NCI-H460 (cell line): ENCODE data around the gene SERPINA3. TPM values are rescaled to one million over a fixed set of nuclear protein-coding genes. Genes with fewer than 3 reads are reported as not detected.
"Not testable (repeated sequence)": the region's sequence is repeated elsewhere in the genome, so short reads cannot be mapped to it uniquely, and the experiment has no call there.

Source experiments
- DNase-seq: peaks from one replicate; pipeline ENCODE4 v3.0.0-alpha.2; 2016; ENCODE audit warnings: low read depth; ENCODE audit errors: extremely low read depth
- total RNA-seq: library from RNA; depleted of rRNA; stranded (reverse); fragments of >200 nt; shearing (Covaris generic); gene quantifications from 2 replicates; pipeline ENCODE4 v1.2.3, GENCODE V29; 2014

Gene SERPINA3
- total RNA-seq, 1 experiment from 2014 or later: not detected

DNA sequence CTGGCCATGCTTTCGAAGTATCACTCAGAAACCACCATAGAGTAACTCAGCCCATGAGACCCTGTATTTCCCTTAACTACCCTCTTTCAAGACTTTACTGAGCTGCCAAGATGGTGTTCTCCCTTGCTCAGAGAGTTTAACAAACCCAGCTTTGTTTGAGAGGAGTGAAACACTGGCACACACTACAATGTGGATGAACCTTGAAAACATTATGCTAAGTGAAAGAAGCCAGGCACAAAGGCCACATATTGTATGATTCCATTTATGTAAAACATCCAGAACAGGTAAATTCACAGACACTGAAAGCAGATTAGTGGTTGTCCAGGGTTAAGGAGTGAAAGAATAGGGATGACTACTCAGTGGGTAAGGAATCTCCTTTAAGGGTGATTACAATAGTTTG lies 18.9 kb downstream of the SERPINA3 start:
- no peak for DNase-seq

DNA sequence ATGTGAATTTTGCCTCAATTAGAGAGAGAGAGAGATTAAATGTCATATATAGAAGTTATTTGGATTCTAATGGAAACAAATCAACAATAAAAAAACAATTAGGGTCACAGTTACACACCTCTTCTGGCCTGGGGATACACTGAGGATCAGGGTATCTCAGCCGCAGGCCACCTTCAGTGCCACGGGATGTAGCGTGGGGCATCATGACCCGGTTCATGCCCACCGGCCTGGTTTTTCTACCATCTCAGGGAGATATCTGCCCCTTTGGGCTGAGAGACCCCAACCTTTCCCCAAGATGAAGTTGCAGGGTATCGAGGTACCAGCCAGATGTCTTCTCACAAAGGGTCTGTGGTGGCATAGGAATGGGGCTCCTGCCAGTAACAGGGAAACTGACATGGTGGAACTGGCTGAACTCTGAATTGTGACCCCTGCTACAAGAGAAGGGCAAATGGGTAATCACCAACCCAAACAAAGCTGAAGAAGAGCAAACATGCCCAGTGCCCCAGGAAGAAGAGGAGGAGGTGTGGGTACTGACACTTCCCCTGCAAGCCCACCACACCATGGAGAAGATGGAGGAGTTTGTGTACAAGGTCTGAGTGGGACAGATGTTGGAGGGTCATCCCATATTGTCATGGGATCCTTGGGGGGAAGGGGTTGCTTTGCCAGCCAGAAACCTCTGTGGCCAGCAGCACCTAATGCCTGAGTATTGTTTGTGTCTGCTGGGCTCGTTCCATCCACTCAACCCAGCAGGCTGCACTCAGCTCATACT lies 19.5 kb downstream of the SERPINA3 start:
- DNase-seq: no peak

DNA sequence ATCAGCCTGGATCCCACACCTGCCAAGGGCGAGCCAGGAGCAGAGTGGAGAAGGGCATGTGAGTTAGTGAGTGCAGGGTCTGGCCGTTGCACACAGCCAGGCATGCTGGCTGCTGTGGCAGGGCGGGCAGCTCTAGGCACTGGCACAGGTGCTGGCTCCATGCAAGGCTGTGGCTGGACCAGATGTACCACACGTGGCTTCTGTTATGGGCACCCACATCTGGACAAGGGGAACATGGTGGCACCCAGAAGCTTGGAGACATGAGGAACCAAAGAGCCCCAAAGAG lies 20.1 kb downstream of the SERPINA3 start:
- no peak for DNase-seq

DNA sequence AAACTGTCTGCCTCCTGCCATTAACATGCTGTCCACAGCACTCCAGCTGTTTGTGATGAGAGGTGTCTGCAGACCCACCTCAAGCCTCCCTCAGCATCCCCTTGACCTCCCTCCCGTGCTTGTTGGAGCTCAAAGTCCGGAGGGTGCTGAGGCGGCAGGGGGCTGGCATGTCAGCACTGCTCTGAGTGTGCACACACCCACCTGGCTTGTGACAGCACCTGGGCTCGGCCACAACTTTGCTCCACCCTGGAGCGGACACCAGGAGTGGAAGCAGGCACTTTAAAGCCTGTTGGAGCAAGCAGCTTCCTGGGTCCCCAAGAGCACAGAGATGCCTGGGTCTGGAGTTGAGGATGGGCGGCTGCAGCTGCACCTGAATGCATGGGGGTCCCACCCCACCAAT lies 20.9 kb downstream of the SERPINA3 start:
- no peak for DNase-seq

DNA sequence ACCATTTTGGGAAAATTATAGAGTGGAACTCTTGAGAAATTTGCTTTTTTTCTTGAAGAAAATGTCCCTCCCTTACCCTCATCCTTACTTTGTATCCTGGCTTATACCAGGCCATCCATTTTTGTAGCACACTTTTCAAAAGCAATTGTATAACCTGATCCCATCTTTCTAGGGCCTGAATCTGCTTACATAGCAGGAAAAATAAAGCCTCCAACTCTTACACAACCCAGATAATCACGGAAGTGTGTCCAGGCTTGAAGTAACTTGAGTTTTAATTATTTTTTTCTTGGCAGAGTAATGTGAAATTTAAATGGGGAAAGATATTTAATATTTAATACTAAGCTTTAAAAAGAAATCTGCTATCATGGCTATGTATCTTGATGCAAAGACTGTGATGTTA lies 23.0 kb downstream of the SERPINA3 start:
- no peak for DNase-seq

DNA sequence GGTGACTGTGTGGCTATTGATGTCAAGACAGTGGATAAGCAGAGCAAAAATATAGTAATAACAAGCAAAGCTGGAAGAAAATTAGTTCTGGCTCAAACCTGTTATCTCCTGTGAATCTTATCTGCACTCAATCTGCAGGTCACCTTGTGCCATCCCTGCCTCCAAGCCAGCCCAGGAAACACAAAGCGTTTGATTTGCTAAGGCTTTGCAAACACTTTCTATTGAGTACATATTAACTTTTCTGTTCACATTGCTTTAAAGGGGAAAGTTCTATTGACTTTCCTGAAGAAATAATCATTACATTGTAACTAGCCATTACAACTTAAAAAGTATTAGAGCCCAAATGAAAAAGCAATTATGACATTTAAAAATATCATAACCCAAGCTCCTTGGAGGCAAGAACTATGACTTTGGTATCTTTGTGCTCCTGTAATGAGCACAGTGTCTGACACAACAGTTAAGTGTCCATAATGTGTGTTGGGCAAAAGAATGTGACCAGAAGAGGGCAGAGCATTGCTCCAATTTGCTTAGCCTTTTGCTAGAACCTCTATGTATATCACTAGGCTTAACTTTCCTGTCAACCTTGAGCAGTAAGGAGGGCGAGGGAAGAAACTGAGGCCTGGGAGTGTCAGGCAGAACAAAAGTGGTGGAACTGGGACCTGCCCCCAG lies 24.7 kb downstream of the SERPINA3 start:
- DNase-seq: no peak

DNA sequence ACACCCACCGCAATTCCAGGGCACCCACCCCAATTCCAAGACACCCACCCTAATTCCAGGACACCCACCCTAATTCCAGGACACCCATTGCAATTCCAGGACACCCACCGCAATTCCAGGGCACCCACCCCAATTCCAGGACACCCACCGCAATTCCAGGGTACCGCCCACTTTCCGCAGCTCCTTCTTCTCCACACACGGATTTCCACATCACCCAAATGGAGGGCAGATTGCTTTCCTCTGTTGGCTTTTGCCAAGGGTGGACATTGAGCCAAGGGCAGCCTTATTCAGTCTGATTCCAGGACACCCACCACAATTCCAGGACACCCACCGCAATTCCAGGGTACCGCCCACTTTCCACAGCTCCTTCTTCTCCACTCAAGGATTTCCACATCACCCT lies 25.6 kb downstream of the SERPINA3 start:
- not testable (repeated sequence) for DNase-seq

DNA sequence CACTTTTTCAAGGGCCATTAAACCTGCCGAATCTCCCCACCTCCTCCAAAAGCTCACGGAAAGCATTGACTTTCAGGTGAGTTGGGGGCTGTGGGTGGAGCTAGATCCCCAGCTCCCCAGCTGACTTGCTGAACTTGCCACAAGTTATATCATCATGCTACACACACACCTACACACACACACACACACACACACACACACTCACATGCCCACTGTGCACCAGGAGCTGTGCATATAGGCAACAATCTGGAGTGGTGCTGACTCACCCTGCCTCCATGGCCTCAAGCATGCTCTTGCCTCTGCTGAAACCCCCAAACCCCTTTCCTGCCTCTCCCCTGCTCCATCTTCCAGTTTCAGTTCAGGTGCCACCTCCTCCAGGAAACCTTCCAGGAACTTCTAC lies 26.1 kb downstream of the SERPINA3 start:
- no peak for DNase-seq

DNA sequence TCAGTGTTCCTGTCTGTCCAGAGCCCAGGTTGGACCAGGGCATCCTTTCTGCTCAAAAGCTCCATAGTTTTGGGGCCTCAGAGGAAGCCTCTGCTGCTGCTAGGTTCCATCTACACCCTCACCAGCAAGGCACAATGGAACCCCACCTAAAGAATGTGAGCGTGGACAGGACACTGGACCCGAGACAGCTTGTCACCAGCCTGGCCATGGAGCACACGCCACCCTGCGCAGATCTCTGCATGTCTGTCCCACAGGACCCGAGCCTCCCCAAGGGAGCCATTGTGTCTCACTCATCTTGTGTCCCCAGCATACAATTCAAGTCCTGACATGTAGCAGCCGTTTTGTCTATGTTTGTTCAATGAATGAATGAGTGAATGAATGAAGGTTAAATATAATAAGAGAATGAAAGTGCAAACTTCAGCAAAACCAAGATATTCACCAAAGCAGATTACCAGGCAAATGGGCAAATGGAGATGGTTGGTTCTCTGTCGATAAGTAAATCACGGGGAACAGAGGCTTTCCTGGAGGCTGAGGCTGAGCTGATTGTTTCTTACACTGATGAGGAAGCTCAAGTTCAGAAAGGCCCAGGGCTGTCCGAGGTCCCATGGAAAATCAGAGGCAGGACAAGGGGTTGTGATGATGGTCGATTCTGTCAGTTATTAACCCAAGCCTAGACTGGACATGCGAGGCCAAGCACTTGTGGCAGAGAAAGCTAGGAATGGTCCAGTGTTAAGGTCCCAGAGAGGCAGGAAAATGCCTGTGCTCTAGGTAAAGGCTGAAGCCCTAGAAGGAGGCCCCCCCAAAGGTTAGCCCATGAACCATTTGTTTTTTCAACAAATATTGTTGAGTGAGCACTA lies 27.0 kb downstream of the SERPINA3 start:
- no peak for DNase-seq

DNA sequence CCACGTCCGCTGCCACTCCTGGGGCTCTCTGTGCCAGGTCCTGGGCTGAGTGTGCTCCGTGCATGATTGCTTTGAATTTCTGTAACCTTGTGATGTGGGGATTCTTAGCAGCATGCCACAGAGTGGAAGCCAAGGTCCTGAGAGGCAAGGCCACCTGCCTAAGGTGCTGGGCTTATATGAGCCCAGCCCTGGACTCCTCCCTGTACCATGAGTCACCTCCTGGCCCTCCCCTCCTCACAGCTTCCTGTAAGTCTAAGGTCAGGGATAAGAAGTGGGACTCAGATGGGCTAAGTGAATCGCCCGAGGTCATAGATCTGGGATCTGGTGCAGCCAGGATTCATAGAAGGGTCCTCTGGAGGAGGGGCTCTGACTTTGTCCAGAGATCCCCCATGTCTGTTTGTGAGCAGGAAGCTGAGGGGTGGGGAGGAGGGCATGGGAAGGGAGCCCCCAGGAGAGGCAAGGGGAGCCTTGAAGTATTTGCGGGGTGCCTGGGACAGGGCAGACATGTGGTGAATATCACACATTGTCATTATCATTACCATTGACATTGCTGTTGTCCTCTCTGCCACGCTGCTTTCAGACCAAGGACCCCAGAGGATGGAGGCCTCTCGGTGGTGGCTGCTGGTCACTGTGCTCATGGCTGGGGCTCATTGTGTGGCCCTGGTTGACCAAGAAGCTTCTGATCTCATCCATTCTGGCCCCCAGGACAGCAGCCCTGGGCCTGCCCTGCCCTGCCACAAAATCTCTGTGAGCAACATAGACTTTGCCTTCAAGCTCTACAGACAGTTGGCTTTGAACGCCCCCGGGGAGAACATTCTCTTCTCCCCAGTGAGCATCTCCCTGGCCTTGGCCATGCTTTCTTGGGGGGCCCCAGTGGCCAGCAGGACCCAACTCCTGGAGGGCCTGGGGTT lies 28.8 kb downstream of the SERPINA3 start:
- no peak for DNase-seq

DNA sequence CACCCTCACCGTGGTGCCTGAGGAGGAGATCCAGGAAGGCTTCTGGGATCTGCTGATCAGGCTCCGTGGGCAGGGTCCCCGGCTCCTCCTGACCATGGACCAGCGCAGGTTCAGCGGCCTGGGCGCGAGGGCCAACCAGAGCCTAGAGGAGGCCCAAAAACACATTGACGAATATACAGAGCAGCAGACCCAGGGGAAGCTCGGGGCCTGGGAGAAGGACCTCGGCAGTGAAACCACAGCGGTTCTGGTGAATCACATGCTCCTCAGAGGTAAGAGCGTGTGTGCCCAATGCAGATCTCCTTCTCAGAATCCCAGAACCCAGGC lies 29.4 kb downstream of the SERPINA3 start:
- no peak for DNase-seq

DNA sequence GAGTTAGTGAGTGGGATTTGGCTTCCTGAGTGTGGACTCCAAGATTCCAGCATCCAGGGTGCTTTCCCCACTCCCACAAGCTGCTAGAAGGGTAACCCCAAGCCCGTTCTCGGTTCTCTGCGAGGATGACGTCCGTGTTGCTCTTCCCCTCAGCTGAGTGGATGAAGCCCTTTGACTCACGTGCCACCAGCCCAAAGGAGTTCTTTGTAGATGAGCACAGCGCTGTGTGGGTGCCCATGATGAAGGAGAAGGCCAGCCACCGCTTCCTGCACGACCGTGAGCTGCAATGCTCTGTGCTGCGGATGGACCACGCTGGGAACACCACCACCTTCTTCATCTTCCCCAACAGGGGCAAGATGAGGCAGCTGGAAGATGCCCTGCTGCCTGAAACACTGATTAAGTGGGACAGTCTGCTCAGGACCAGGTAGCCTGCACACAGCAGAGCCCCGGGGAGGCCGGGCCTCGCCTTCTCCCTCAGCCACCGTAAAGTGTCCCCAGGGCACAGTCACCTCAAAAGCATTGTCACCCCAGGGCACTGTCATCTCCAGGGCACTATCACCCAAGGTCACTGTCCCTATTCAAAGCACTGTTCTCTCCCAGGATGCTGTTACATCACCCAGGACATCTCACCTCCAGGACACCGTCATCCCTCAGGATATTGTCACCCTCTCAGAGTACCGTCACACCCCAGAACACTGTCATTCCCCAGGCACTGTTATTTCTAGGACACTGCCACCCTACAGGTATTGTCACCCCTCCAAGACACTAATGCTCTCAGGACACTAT lies 31.3 kb downstream of the SERPINA3 start:
- DNase-seq: no peak

DNA sequence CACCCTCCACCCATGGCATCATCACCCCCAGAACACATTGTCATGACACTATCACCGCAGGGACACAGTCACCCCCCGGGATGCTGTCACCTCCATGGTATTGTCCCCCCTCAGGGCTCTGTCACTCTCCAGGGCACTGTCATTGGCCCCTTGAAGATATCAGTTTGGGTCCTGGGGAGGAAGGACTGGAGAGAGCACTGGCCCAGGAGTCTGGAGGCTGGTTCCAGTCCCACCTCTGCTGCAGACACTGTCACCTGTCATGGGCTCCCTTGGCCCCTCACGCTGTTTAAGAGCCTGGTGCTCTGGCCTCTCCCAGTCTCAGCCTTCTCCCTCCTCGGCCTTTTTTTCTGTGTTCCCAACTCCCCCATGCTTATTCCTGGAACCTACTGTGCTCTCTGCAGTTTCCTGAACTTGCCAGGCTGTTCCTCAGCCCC lies 31.9 kb downstream of the SERPINA3 start:
- no peak for DNase-seq

DNA sequence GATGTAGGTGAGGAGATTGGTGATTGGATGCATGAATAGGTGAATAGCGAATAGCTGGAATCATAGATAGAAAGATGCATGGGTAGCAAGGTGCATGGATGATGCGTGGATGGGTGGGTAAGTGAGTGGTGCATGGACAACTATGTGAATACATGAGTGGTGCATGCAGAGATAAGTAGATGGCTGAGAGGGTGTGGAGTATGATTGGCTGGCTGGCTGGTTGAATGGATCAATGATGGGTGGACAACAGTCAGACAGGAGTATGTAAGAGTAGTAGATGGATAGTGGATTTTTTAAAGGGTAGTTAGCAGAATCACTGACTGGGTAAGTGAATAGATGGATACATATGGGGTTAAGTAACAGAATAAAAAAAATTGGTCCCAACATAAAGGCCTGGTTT lies 33.9 kb downstream of the SERPINA3 start:
- no peak for DNase-seq

DNA sequence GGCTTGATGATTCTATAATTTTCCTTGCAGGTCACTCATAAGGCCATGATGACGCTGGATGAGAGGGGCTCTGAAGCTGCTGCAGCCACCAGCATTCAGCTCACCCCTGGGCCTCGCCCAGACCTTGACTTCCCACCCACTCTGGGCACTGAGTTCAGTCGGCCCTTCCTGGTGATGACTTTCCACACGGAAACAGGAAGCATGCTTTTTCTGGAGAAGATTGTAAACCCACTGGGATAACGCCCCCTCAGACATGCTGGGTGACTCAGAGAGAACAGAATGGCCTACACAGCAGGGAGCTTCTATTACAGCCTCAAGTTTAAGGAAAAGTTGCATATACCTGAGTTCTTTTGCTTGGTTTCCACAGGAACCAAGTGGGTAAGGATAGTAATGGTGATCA lies 34.3 kb downstream of the SERPINA3 start:
- no peak for DNase-seq

DNA sequence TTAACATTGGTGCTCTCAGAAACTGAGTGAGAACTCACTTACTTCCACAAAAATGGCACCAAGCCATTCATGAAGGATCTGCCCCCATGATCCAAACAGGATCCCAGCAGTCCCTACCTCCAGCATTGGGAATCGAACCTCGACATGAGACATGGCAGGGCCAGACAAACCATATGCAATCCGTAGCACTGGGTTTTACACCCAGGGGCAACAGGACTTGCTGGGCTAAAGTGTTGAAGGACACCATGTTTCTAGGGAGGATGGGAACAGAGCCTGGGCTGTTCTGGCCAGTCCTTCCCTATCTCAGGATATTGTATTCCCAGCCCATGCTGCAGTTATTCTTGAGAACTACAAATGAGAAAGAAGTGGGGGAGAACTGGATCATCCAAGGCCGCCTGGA lies 36.6 kb downstream of the SERPINA3 start:
- DNase-seq: no peak

DNA sequence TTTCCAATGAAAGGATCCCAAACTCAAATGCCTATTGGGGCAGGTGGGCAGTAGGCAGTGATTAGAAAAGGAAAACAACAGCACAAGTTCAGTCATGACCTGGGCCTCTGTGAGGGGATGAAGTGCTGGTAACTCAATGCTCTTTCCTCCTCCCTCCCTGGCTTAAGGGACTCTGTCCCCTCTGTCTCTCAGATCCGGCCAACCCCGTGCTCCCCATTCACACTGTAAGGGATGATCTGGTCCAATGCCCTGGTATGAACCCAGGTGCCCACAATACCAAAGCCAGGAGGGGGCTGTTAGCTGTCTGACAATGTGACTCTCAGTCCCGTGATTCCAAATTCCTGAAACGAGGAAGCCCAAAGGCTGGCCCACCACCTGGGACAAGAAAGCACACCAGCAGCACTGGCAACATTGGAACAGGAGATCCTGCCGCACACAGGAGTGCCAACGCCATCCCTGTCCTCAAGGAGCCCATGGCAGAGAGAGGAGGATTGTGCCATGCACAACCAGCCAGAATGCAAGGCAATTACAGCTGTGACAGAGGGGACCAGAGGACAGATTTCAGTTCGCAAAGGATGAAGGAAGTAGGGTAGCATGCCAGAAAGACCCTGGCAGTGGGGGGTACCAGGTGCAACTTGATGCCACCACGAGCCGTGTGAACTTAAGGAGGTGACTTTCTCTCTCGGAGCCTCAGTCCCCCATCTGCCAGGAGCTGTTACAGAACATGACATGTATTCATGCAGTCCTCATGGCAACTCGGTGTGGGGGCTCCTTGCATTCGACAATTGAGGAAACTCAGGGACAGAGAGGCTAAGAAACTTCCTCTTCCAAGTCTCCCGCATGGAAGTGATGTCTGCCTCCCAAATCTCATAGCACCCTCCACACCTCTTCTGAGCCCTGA lies 37.6 kb downstream of the SERPINA3 start:
- no peak for DNase-seq

DNA sequence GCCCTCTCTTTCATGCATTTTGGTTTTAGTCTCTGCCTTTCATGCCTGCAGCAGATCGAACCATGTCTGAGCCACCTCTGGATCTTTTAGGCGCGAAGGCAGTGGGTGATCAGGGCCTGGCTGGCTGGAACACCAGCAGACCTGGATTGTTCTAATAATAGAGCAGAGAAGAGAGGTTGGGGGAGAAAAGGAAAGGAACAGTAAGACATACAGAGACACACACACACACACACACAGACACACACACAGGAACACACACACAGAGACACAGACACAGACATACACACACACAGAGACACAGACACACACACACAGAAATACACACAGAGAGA lies 38.2 kb downstream of the SERPINA3 start:
- no peak for DNase-seq
